Dermis microvascular lymphatic vessel endothelial cell (primary cell): ENCODE results near the gene HPN. TPM values are rescaled to one million over a fixed set of nuclear protein-coding genes. Genes with fewer than 3 reads are reported as not detected.
A peak's percentile ranks its signal among the peaks of the same experiment; 100 is the strongest.

Source experiments
- DNase-seq, 2 donors: peaks; one replicate each; pipeline versions ENCODE4 v3.0.0 to v3.0.0-alpha.2; 2010; ENCODE audit warnings: low read depth in 2 of 2
- total RNA-seq: library from RNA; depleted of rRNA; stranded (reverse); fragments of >200 nt; gene quantifications from 2 replicates; pipeline ENCODE4 v1.2.1, GENCODE V29; 2014

The HPN gene
- total RNA-seq, 1 donor from 2014 or later: not detected

GRCh38 chr19:35060160-35060855 is 18.8 kb downstream of the HPN start:
- no peak for DNase-seq

- no peak for DNase-seq
Observed at GRCh38 chr19:35061583-35062373, 20.3 kb downstream of the HPN start.

GRCh38 chr19:35062942-35063341 is 21.4 kb downstream of the HPN start:
- no peak for DNase-seq

- DNase-seq: peak in 1 of 2 donors; percentile 16
Observed at GRCh38 chr19:35063940-35064818, 22.7 kb downstream of the HPN start.

- no peak for DNase-seq
Observed at GRCh38 chr19:35065574-35065973, 24.1 kb downstream of the HPN start.

- DNase-seq: no peak
Observed at GRCh38 chr19:35066121-35066520, 24.6 kb downstream of the HPN start.

- peak; percentile 57 to 75 for DNase-seq
Observed at GRCh38 chr19:35066691-35067563, 25.4 kb downstream of the HPN start.

- DNase-seq: no peak
Observed at GRCh38 chr19:35068941-35069634, 27.6 kb downstream of the HPN start.

GRCh38 chr19:35069696-35070095 is 28.2 kb downstream of the HPN start:
- DNase-seq: no peak

- DNase-seq: no peak
Observed at GRCh38 chr19:35070471-35070870, 28.9 kb downstream of the HPN start.

GRCh38 chr19:35073516-35073915 is 32.0 kb downstream of the HPN start:
- no peak for DNase-seq

GRCh38 chr19:35073941-35074340 is 32.4 kb downstream of the HPN start:
- DNase-seq: no peak

- DNase-seq: no peak
Observed at GRCh38 chr19:35074426-35075201, 33.1 kb downstream of the HPN start.

- DNase-seq: no peak
Observed at GRCh38 chr19:35075202-35076025, 33.9 kb downstream of the HPN start.

GRCh38 chr19:35076026-35076370 is 34.5 kb downstream of the HPN start:
- no peak for DNase-seq

- no peak for DNase-seq
Observed at GRCh38 chr19:35076657-35077056, 35.1 kb downstream of the HPN start.

GRCh38 chr19:35077411-35078223 is 36.1 kb downstream of the HPN start:
- no peak for DNase-seq

- DNase-seq: no peak
Observed at GRCh38 chr19:35079826-35080225, 38.3 kb downstream of the HPN start.
